HG03103 (cell line): ENCODE measurements around the gene CLCN2.

Experiments used
- ATAC-seq: cut with Tn5 transposase; IDR thresholded peaks from one replicate; pipeline ENCODE4 v1.9.1; 2021; ENCODE audit warnings: low read depth; ENCODE audit not compliant: unreplicated experiment

CLCN2 gene

GRCh38 chr3:184361532-184361931 is at the start of gene CLCN2, which contains the start of gene POLR2H:
Gene CLCN2 (minus strand): TSS chr3:184361605. CDS start chr3:184361479, 126 bp downstream.
Gene POLR2H (plus strand): TSS chr3:184361710. CDS start chr3:184363493, 1,783 bp downstream.
- ATAC-seq: no peak

- ATAC-seq: no peak
Observed at GRCh38 chr3:184409946-184410500, 48.6 kb upstream of the CLCN2 start.

GRCh38 chr3:184409331-184409926 is 48.0 kb upstream of the CLCN2 start:
- ATAC-seq: no peak

GRCh38 chr3:184405075-184406030 is 43.9 kb upstream of the CLCN2 start:
- ATAC-seq: no peak

- ATAC-seq: no peak
Observed at GRCh38 chr3:184399410-184399809, 38.0 kb upstream of the CLCN2 start.

- no peak for ATAC-seq
Observed at GRCh38 chr3:184395320-184395660, 33.9 kb upstream of the CLCN2 start.

- ATAC-seq: no peak
Observed at GRCh38 chr3:184391266-184391665, 29.9 kb upstream of the CLCN2 start.

GRCh38 chr3:184389935-184390528 is 28.6 kb upstream of the CLCN2 start:
- no peak for ATAC-seq

- ATAC-seq: no peak
Observed at GRCh38 chr3:184389384-184389783, 28.0 kb upstream of the CLCN2 start.

GRCh38 chr3:184388936-184389230 is 27.5 kb upstream of the CLCN2 start:
- ATAC-seq: no peak

GRCh38 chr3:184388164-184388935 is 26.9 kb upstream of the CLCN2 start:
- ATAC-seq: no peak

GRCh38 chr3:184387174-184387714 is 25.8 kb upstream of the CLCN2 start:
- no peak for ATAC-seq

GRCh38 chr3:184386047-184386806 is 24.8 kb upstream of the CLCN2 start:
- ATAC-seq: no peak

- ATAC-seq: no peak
Observed at GRCh38 chr3:184384856-184385422, 23.5 kb upstream of the CLCN2 start.

- ATAC-seq: no peak
Observed at GRCh38 chr3:184384342-184384741, 22.9 kb upstream of the CLCN2 start.

- no peak for ATAC-seq
Observed at GRCh38 chr3:184383033-184383740, 21.8 kb upstream of the CLCN2 start.

- no peak for ATAC-seq
Observed at GRCh38 chr3:184382326-184383032, 21.1 kb upstream of the CLCN2 start.
